ENCODE measurements around the gene TBL1Y. TPM values are rescaled to one million over a fixed set of nuclear protein-coding genes. Genes with fewer than 3 reads are reported as not detected.

TBL1Y gene
- total and polyA plus RNA-seq, 2 of the 13 experiments (the other 11 are each of a cell fraction or from before 2014, with no cell fraction given) = 0.37 to 1.4 TPM

DNA sequence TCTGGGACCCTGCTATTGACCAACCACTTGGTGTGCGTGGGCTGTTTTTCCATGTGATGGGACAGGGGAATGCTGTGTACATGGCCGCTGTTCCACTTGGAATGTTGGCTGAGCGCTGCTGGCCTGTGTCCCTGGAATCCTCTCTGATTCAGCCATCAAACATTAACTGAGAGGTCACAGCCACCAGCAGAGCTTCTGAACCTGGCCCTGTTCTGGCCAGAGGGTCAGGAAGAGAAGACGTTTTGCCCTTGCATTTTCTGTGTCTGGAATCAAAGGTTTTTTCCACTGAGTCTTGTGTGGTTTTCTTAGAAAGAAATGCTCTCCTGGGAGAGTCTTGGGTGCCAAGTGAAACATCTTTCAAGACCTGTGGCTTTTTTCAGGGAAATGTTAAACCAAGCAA lies 85.5 kb downstream of the TBL1Y start:
- Histone ChIP-seq H3K9ac (ENCODE audit: insufficient read depth, low read depth, low read length) (no peak overlapping the region), H3K9me3 (ENCODE audit: low read length) (peaks cover 4% of the 10 kb centered on the region), H3K27me3 (ENCODE audit: control insufficient read depth in 1 of 2, insufficient read depth in 2 of 2, low read length in 2 of 2) (no peaks in the 10 kb centered on the region), H3K79me2 (ENCODE audit: insufficient read depth, low read length) (no peaks in the 10 kb centered on the region), H3K27ac (ENCODE audit: extremely low read length, insufficient read depth, low read length) (peak overlapping the region; percentile 67), H3K4me3 (replicated peaks in 1 of 3; ENCODE audit: insufficient read depth in 1 of 3, low read depth in 2 of 3, low read length in 3 of 3) (no peak overlapping the region), H3K4me1 (ENCODE audit: insufficient read depth, low read length) (peaks cover 43% of the 10 kb centered on the region), H3K4me2 (ENCODE audit: low read depth, low read length) (peak overlapping the region; percentile 47; the same call in 1 of the 2 replicates), H2AFZ (ENCODE audit: low read length) (no peak overlapping the region), H3K36me3 (replicated peaks in 1 of 2; ENCODE audit: control insufficient read depth in 1 of 2, insufficient read depth in 2 of 2, low read length in 2 of 2) (no peaks in the 10 kb centered on the region), H4K20me1 (ENCODE audit: insufficient read depth, low read length) (no peaks in the 10 kb centered on the region)
- peak; percentile 42 for DNase-seq (ENCODE audit: low spot score)
- ChIA-PET CTCF (ENCODE audit: low intra/inter-chr PET ratio, low total read pairs) (no interaction called here), POLR2A (no interaction called here)
- peak; percentile 79 for FAIRE-seq
- BruUV-seq (replicated peaks) = no TSS peak
- in situ Hi-C loops (cut with HindIII; ENCODE audit: extremely low pct_ligation_motif_present, low pct_unique_long_range_greater_than_20kb) = no loop called here
- peak; percentile 97 for ATAC-seq
- intact Hi-C loops (cut with micrococcal nuclease; ENCODE audit: unreplicated experiment) = loop anchor here (1.0 to 2.0 kb wide), 2 partner anchors 29 to 84 kb away; no protein-coding TSS in a partner anchor
- 0% methylated on average over 1 of the region's 4 CpGs for whole genome bisulfite sequencing (ENCODE audit: low lambda C conversion rate)
- TF ChIP-seq ZNF484 (CRISPR knock-in tag; IDR thresholded peaks at IDR 0.05; ENCODE audit: borderline replicate concordance, low read depth) (no peak), ZNF644 (CRISPR knock-in tag; IDR thresholded peaks at IDR 0.05; ENCODE audit: low read depth) (0 out of 2 replicates have a peak, but pooled peaks have one; percentile 47), HNF4A (CRISPR knock-in tag; IDR thresholded peaks at IDR 0.05) (no peak), ZNF501 (CRISPR knock-in tag; IDR thresholded peaks at IDR 0.05) (no peak), TEAD3 (CRISPR knock-in tag; optimal IDR thresholded peaks at IDR 0.05; ENCODE audit: borderline replicate concordance) (peak; percentile 89), RARA (CRISPR knock-in tag; IDR thresholded peaks at IDR 0.05) (0 out of 2 replicates have a peak, but pooled peaks have one; percentile 12), RBAK (CRISPR knock-in tag; IDR thresholded peaks at IDR 0.05) (no peak), FOXA1 (IDR thresholded peaks at IDR 0.05) (no peak), FOXA1 (CRISPR knock-in tag; IDR thresholded peaks at IDR 0.05) (0 out of 2 replicates have a peak, but pooled peaks have one; percentile 32), TRIM24 (CRISPR knock-in tag; IDR thresholded peaks at IDR 0.05) (no peak), FOSL2 (CRISPR knock-in tag; IDR thresholded peaks at IDR 0.05) (0 out of 2 replicates have a peak, but pooled peaks have one; percentile 17), YEATS4 (CRISPR knock-in tag; IDR thresholded peaks at IDR 0.05; ENCODE audit: borderline replicate concordance) (no peak), ZNF737 (CRISPR knock-in tag; IDR thresholded peaks at IDR 0.05; ENCODE audit: borderline replicate concordance) (no peak), ZMYM3 (CRISPR knock-in tag; IDR thresholded peaks at IDR 0.05) (0 out of 2 replicates have a peak, but pooled peaks have one; percentile 32), BCL6 (CRISPR knock-in tag; IDR thresholded peaks at IDR 0.05) (peak; percentile 56; the same call in 1 of the 2 replicates), NFYB (CRISPR knock-in tag; IDR thresholded peaks at IDR 0.05) (no peak), HNRNPH1 (optimal IDR thresholded peaks at IDR 0.05; ENCODE audit: low read depth, low read length) (no peak), NR2F6 (IDR thresholded peaks at IDR 0.05) (no peak), NR2F6 (CRISPR knock-in tag; IDR thresholded peaks at IDR 0.05) (peak; percentile 46; the same call in 1 of the 2 replicates), SMC3 (IDR thresholded peaks at IDR 0.05; ENCODE audit: low read length) (no peak), GATAD2A (CRISPR knock-in tag; IDR thresholded peaks at IDR 0.05) (peak; percentile 44; the same call in 1 of the 2 replicates), POLR2AphosphoS5 (IDR thresholded peaks at IDR 0.05; ENCODE audit: low read depth, low read length) (0 out of 2 replicates have a peak, but pooled peaks have one; percentile 17), CBX1 (IDR thresholded peaks at IDR 0.05; ENCODE audit: low read depth) (no peak), FOXO1 (CRISPR knock-in tag; IDR thresholded peaks at IDR 0.05) (peak; percentile 9; the same call in 1 of the 2 replicates), ZNF768 (CRISPR knock-in tag; IDR thresholded peaks at IDR 0.05) (peak; percentile 92), POLR2G (IDR thresholded peaks at IDR 0.05; ENCODE audit: low read depth, low read length) (peak; percentile 52; the same call in 1 of the 2 replicates), PCBP1 (IDR thresholded peaks at IDR 0.05; ENCODE audit: borderline replicate concordance, low read depth, low read length) (no peak)
- TF ChIP-seq, protein P1, sequence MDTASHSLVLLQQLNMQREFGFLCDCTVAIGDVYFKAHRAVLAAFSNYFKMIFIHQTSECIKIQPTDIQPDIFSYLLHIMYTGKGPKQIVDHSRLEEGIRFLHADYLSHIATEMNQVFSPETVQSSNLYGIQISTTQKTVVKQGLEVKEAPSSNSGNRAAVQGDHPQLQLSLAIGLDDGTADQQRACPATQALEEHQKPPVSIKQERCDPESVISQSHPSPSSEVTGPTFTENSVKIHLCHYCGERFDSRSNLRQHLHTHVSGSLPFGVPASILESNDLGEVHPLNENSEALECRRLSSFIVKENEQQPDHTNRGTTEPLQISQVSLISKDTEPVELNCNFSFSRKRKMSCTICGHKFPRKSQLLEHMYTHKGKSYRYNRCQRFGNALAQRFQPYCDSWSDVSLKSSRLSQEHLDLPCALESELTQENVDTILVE (CRISPR knock-in tag; IDR thresholded peaks at IDR 0.05) = no peak
- TF ChIP-seq, protein P2, sequence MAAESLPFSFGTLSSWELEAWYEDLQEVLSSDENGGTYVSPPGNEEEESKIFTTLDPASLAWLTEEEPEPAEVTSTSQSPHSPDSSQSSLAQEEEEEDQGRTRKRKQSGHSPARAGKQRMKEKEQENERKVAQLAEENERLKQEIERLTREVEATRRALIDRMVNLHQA (CRISPR knock-in tag; IDR thresholded peaks at IDR 0.05) = no peak
- TF ChIP-seq, protein P3, sequence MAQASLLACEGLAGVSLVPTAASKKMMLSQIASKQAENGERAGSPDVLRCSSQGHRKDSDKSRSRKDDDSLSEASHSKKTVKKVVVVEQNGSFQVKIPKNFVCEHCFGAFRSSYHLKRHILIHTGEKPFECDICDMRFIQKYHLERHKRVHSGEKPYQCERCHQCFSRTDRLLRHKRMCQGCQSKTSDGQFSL (CRISPR knock-in tag; IDR thresholded peaks at IDR 0.05) = no peak

Measured in HepG2 (cell line).